HG02642 (cell line): ENCODE data around the gene UTP3.
"Not testable (repeated sequence)": the region's sequence is repeated elsewhere in the genome, so short reads cannot be mapped to it uniquely, and the experiment has no call there.

Experiments used
- ATAC-seq: cut with Tn5 transposase; IDR thresholded peaks from one replicate; pipeline ENCODE4 v1.9.1; 2021; ENCODE audit warnings: mild to moderate bottlenecking; ENCODE audit not compliant: unreplicated experiment, poor library complexity

Gene UTP3

DNA sequence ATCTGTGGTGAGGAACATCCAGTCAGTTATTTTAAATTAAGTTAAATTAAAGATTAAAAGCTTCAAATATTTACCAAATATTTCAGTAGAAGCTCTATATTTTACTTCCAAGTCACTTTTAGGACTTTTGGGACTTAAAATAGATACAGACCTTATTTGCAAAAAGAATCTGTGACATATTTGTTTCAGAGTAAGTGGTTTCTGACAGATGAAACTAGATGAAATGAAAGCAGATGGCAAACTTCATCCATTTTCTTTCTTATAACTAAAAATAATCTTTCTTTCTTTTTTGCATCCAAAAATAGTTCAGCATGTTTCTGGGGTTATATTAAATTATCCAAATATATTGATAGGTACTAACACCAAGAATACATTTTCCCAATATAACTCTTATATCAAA lies 6.6 kb upstream of the UTP3 start:
- peak; percentile 33 for ATAC-seq

DNA sequence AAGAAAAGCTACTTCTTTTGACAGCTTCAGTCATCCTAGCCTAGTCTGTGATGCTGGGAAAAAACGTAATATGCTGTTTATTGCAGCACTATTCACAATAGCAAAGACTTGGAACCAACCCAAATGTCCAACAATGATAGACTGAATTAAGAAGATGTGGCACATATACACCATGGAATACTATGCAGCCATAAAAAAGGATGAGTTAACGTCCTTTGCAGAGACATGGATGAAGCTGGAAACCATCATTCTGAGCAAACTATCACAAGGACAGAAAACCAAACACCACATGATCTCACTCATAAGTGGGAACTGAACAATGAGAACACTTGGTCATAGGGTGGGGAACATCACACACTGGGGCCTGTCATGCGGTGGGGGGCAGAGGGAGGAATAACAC lies 6.2 kb upstream of the UTP3 start:
- ATAC-seq = not testable (repeated sequence)

DNA sequence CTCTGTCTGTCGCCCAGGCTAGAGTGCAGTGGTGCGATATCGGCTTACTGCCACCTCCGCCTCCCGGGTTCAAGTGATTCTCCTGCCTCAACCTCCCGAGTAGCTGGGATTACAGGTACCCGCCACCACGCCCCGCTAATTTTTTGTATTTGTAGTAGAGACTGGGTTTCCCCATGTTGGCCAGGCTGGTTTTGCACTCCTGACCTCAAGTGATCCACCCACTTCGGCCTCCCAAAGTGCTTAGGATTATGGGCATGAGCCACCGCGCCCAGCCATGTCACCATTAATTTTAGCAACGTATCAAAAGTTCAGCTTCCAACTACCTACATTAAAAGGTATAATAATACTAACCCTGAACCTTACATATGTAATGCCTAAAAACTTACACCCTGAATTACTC lies 940 bp upstream of the UTP3 start:
- ATAC-seq = no peak

DNA sequence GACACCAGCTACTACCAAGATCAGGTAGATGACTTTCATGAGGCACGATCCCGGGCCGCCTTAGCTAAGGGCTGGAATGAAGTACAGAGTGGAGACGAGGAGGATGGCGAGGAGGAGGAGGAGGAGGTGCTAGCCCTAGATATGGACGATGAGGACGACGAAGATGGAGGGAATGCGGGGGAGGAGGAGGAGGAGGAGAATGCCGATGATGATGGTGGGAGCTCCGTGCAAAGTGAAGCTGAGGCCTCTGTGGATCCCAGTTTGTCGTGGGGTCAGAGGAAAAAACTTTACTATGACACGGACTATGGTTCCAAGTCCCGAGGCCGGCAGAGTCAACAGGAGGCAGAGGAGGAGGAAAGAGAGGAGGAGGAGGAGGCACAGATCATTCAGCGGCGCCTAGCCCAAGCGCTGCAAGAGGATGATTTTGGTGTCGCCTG lies 481 bp downstream of the UTP3 start:
- ATAC-seq = no peak

DNA sequence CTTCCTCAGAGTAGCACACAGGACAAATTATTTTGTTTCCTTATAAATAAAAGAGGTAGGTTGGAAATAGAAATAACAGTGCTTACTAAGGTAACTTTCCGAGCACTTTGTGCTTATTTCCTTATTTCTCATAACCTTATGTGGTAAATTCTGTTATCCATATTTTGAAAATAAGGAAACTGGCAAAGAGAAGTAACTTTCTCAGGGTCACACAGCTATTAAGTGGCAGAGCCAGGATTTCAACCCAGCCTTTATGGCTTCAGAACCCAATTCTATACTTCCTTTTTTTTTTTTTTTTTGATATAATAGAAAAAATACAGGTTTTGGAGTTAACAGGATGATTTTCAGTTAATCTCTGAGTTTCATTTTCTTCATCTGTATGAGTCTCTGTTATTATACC lies 3.3 kb downstream of the UTP3 start:
- ATAC-seq = no peak

DNA sequence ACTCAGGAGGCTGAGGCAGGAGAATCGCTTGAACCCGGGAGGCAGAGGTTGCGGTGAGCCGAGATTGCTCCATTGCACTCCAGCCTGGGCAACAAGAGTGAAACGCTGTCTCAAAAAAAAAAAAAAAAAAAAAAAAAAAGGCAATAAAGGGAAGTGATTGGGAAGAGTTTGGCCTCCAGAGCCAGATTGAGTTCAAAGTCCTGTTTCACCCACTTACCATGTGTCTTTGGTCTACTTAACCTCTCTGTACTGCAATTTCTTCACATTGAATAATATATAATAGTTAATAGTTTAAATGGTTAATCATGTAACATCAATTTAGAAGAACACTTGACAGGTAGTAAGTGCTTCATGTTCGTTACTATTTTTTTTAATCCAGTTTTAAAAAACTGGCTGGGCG lies 6.3 kb downstream of the UTP3 start:
- ATAC-seq = not testable (repeated sequence)

DNA sequence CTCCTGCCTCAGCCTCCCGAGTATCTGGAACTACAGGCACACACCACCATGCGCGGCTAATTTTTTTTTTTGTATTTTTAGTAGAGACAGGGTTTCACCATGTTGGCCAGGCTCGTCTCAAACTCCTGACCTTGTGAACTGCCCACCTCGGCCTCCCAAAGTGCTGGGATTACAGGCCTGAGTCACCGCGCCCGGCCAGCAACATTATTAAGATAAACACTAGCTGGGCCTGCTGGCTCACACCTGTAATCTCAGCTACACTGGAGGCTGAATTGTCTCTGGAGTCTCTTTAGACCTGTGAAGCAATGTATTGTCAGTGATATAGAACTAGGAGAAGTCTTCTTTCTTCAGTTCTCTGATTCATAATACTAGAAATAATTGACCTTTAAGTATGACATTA lies 10.1 kb downstream of the UTP3 start:
- not testable (repeated sequence) for ATAC-seq

DNA sequence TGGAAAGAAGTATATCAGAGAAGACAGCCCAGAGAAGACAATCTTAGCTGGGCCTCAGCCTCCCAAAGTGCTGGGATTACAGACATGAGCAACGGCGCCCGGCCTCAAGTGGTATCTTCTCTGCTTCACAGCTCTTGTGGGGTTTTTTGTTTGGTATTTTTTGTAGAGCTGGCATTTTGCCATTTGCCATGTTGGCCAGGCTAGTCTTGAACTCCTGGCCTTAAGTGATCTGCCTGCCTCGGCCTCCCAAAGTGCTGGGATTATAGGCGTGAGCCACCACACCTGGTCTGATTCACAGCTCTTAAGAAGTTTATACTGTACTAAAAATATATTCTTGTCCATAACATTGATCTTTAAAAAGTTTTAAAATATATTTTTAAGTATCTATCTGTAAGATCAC lies 12.4 kb downstream of the UTP3 start:
- ATAC-seq = no peak

DNA sequence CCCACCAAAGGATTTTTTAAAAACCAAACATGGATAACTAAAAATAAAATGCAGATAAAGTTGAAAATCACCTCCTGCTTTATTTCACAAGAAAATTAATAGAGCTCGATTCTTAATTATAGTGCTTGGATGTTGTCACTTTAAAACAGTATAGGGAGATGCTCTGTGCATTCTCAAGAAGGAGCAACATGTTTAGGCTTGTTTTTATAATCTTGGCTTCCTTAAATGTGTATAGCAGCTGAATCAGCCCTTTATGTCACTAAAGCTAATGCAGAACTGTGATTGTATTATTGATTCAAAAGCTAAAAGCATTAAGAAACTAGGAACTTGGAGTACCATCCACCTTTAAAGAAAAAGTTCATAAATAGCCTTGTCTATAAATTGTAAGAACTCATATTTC lies 12.9 kb downstream of the UTP3 start:
- no peak for ATAC-seq

DNA sequence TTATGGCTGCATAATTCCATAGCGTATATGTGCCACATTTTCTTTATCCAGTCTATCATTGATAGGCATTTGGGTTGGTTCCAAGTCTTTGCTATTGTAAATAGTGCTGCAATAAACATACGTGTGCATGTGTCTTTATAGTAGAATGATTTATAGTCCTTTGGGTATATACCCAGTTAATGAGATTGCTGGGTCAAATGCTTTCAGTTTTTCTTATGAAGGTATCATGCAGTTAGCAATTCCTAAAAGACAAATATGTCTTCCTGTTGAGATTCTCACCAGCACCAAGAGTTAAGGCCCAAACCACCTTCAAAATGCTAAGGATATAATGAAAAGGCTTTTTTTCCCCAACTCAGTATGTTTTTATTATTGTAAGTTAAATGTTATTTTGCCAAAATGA lies 14.3 kb downstream of the UTP3 start:
- not testable (repeated sequence) for ATAC-seq

DNA sequence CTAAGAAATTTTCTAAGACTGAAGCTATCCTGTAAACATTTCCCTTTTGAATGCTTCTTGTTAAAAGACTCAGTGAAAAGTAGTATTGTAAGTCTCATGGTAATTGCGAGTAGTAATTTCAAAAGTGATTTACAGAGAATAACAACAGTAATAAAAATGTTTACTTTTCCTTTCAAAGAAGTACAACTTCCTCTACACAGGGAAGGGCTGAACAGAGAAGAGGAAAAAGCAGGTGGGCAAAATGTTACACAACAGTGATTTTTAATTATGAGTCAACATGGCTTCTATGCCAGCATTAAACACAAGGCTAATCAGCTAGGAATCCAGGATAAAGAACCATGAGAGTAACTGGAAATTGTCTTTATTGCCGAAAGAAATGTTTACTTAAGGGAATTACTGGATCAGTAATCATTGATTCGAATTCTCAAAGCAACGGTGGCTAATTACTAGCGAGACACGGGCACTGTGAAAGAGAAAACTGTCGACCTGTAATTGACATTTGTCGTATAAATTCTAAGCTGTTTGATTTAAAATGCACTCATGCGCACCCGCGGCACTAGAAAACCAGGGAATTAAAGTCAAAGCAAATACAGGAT lies 15.4 kb downstream of the UTP3 start:
- no peak for ATAC-seq

DNA sequence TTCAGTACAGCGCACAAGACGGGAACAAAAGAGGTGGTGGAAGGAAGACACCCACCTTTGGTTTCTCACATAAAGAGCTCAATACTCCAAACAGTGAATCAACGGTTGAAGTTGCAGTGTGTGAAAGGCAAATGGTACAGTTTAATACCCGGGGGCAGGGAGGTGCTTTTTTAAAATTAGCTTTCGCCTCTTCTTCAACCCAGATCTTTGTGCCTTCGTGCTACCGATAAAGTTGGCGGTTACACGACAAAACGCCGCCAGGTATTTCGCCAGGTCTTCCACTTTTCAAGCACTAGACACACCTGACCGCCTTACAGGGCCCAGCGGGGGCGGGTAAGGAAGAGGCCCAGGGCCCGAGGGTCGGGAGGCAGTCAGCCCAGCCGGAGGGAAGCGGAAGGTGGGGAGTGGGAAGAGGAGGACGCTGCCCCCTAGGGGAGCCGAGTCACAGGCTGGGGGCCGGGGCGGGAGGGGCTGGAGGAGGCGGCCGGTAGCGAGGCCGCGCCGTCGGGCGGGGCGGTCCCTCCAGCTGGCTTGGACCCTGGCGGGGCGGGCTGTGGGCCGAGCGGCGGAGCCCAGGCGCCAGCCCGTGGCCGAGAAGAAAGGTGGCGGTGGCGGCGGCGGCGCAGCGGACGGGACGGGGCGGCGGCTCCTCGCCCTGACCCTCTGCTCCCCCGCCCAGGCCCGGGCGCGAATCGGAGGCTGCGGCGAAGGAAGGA lies 16.0 kb downstream of the UTP3 start:
- peak; percentile 72 for ATAC-seq

DNA sequence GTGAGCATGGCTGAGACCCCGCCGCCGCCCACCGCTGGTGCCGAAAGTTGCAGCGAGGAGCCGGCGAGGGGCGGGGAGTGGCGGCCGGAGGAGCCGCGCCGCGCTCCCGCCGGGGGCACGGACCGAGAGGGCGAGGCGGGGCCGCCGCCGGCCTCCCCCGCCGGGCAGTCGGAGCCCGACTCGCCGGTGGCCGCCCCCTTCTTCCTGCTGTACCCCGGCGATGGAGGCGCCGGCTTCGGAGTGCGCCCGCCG lies 16.5 kb downstream of the UTP3 start:
- peak; percentile 45 for ATAC-seq

DNA sequence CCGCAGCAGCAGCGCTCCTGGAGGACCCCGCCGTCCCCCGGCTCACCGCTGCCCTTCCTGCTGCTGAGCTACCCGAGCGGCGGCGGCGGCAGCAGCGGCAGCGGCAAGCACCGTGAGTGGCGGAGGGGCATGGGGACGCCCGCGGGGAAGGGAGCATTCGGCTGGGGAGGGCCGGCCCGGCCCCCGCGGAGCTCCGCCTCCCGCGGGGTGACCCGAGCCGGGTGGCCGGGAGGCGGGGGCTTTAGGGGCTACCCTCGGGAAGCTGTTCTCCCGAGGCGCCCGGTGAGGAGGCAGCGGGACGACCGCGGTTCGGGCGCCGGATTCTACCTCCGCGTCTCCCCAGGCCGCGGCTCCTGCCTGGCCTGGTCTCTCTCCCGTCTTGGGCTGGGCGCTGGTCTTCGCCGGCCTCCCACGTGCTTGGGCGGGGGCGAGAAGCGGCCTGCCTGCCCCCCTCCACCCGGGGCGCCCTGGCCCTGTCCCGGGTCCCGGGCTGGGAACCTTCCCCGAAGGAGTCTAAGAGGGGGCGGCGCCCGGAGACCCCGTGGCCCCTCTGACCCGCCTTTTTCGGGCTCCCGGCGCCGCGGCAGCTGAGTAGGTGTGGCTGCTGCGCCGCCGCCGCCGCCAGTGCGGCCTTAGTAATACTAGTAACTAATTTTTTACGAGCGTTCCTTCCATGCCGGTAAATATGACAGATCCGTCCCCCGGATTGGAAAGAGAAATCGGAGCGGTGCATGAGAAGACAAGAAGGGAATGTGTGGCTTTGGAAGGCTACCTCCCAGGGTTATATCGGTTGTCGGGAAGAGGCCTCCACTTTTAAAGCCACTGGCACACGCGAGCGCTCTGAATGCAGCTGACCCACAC lies 17.1 kb downstream of the UTP3 start:
- ATAC-seq = peak; percentile 67

DNA sequence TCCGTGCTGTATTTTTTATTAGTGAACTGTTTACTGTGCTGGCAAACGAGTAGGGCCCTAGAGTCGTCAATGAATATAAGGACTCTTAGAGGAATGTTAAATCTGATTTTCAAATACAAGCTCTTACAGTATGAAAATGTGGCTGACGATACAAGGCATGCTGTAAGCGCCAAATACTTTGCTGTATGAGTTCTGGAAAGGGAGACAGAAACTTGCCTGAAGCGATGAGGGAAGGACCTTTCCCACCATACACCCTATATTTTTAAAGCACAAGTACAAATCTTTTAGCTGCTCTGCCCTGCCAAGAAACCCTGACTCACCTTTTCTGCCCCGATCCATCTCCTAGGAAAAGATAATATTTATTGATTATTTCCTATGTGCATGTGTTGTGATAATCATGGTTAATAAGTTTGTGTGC lies 17.7 kb downstream of the UTP3 start:
- no peak for ATAC-seq

DNA sequence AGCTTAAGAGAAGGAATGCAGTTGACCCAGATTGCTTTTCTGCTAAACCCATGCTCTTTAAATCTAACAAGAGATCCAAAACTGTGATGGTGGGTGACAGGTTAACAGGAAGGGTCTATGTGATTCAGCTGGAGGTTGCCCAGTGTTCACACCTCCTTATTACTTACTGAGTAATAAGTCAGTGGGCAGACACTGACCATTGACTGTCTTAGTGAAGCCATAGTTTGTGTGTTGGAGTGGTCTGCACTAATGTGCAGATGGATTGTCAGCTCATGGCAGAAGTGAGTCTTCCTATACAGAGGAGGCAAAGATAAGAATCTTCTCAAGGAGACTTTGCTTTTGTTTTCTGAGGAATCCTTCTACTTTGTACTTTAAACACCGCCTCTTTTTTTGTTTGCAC lies 18.2 kb downstream of the UTP3 start:
- no peak for ATAC-seq

DNA sequence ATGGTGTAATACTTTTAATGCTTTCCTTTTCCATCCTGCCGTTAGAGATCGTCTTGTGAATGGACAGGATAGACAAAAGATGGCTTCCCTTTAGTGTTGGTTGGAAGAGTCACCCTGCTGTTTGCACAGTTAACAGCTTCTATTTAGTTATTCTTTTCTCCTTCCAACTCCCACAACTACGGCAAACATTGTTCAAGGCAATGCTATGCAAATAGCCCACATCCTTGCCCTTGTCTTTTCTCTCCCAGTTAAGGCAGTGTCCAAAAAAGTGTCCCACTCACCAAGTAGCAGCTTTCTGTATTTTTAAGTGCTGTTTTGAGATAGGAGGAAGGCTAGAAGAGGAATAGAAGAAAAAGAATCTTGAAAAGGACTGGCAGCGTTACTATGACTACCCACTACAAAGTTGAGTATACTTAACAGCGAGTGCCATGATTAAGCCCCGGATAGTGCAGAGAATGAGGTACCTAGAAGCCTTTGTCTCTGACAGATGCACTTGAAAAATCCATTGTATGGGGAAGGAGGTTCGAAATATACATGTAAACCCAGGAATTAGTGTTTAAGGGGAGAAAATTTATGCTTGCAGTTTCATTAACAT lies 21.4 kb downstream of the UTP3 start:
- no peak for ATAC-seq

DNA sequence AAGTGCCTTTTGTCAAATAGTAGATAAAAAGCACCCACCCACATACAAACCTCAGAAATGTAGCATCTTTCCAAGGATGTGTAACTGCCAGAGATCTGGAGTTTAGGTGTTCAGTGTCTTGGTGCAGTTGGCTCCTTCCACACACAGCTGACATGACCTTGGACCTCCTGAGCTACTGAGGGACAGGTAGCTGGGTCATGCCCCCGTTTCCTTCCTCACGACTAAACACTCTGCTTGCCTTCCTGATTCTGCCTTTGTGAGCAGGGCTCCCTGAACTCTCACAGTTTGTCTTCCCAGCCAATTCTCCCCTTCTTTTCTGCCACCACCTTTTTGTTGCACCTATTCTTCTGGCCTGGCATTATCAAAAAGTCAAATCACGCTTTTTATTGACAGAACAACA lies 23.3 kb downstream of the UTP3 start:
- ATAC-seq = no peak

DNA sequence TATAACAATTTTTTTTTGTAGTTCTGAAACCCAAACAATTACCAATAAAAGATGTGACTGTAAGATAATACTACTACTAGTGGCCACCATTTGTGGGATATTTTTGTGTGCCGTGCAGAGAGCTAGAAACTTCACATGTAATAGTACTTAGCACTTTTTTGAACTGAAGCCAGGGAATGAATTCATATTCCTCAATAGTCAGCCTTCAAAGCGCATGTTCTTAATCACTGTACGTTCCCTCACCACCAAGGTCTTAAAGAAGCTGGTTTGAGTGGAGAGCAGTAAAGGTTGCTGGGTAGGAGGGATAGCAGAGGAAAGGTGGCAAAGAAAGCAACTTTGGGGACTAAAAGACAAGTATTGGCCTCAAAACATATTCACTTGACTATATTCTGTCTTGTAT lies 23.8 kb downstream of the UTP3 start:
- no peak for ATAC-seq

DNA sequence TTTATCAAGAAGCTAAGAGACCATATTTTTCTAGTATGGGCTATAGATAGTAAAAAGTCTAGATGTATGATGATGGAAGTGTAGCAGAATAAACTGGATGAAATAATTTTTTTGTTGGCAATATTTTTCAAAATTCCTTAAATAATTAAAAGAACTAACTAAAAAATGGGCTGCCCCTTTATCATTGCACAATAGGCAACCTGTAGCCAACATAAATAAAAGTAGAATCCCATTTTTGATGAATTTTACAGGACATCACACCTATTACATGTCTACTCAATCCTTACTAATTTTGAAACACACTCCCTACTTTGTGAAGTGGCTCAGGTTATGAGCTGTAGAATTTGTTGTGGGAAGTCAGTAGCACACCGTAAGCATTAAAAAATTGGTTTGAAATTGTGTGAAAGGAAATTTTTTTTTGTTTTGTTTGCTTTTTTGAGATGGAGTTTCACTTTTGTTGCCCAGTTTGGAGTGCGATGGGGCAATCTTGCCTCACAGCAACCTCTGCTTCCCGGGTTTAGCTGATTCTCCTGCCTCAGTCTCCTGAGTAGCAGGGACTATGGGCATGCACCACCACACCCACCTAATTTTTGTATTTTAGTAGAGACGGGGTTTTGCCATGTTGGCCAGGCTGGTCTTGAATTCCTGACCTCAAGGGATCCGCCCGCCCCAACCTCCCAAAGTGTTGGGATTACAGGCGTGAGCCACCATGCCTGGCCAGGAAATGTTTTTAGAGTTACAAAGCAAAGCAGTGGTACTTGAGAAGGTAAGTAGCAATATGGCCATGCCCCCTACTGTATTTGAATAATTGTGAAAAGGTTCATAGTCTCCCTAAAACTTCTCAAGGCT lies 24.5 kb downstream of the UTP3 start:
- no peak for ATAC-seq
